ENCODE measurements around the gene RAB3C.

DNA sequence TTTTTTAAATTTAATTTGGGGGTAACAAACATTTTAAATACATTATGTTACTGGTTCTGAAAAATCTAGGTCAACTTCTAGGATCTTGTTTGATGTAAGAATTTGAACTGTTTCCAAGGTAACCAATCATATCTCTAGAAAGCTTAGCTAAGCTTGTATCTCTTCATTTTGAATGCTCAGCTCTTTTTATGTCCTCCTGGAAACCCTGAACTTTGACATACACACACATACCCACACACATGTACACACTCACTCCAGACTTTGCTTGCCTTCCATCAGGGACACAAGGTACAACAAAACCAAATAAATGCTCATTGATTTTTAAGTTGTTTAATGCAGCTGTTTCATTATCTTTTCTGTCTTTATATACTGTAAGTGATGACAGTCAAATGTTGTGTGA lies 178.5 kb downstream of the RAB3C start:
- TF ChIP-seq, protein P1, sequence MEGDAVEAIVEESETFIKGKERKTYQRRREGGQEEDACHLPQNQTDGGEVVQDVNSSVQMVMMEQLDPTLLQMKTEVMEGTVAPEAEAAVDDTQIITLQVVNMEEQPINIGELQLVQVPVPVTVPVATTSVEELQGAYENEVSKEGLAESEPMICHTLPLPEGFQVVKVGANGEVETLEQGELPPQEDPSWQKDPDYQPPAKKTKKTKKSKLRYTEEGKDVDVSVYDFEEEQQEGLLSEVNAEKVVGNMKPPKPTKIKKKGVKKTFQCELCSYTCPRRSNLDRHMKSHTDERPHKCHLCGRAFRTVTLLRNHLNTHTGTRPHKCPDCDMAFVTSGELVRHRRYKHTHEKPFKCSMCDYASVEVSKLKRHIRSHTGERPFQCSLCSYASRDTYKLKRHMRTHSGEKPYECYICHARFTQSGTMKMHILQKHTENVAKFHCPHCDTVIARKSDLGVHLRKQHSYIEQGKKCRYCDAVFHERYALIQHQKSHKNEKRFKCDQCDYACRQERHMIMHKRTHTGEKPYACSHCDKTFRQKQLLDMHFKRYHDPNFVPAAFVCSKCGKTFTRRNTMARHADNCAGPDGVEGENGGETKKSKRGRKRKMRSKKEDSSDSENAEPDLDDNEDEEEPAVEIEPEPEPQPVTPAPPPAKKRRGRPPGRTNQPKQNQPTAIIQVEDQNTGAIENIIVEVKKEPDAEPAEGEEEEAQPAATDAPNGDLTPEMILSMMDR (IDR thresholded peaks at IDR 0.05), result no peak
- TF ChIP-seq POLR2A (IDR thresholded peaks at IDR 0.05), result no peak
